Adrenal gland (tissue), 5 donors: Measurements from ENCODE around the gene DSCAML1.

ENCODE experiments used
- CTCF ChIP-seq, 6 experiments: fragments of 450-650 bp in 4 of 6; fragments of 200-600 bp in 2 of 6; sonication (generic) in 1 of 6; IDR thresholded peaks; 1 replicate in 5 of 6; 2 replicates in 1 of 6; pipeline versions ENCODE4 v1.5.1 to v1.8.0; 2016 to 2021; ENCODE audit warnings: antibody characterized with exemption in 6 of 6, mild to moderate bottlenecking in 2 of 6, moderate library complexity in 1 of 6
- POLR2A ChIP-seq, 2 donors: fragments of 450-650 bp; IDR thresholded peaks; one replicate each; pipeline ENCODE4 v1.6.1; 2017; ENCODE audit warnings: antibody characterized with exemption in 2 of 2, mild to moderate bottlenecking in 2 of 2, moderate library complexity in 1 of 2
- donor health status: DM: no; HTN: no; CAD: no.

GRCh38 chr11:117711331-117711730 lies 85.7 kb downstream of the DSCAML1 start:
- TF ChIP-seq CTCF (IDR thresholded peaks at IDR 0.05) (no peak), POLR2A (IDR thresholded peaks at IDR 0.05) (no peak)
